ENCODE measurements around the gene GPC4.

The GPC4 gene

GRCh38 chrX:133415276-133416105 lies at the start of gene GPC4:
TSS of gene GPC4 (minus strand) at chrX:133415489. CDS start at chrX:133414965, 524 bp downstream.
- DNase-seq = peak; percentile 50

GRCh38 chrX:133461231-133461630 lies 45.9 kb upstream of the GPC4 start:
- no peak for DNase-seq

GRCh38 chrX:133454924-133455323 lies 39.6 kb upstream of the GPC4 start:
- DNase-seq = no peak

- DNase-seq = no peak
Measured at GRCh38 chrX:133454491-133454914, 39.2 kb upstream of the GPC4 start.

- no peak for DNase-seq
Measured at GRCh38 chrX:133448512-133449076, 33.3 kb upstream of the GPC4 start.

- DNase-seq = no peak
Measured at GRCh38 chrX:133444952-133445831, 29.9 kb upstream of the GPC4 start.

- DNase-seq = no peak
Measured at GRCh38 chrX:133444196-133444595, 28.9 kb upstream of the GPC4 start.

- DNase-seq = no peak
Measured at GRCh38 chrX:133440797-133441163, 25.5 kb upstream of the GPC4 start.

- DNase-seq = no peak
Measured at GRCh38 chrX:133440081-133440796, 24.9 kb upstream of the GPC4 start.

GRCh38 chrX:133437766-133438165 lies 22.5 kb upstream of the GPC4 start:
- no peak for DNase-seq

- DNase-seq = no peak
Measured at GRCh38 chrX:133437356-133437755, 22.1 kb upstream of the GPC4 start.

GRCh38 chrX:133435544-133436124 lies 20.3 kb upstream of the GPC4 start:
- DNase-seq = no peak

- no peak for DNase-seq
Measured at GRCh38 chrX:133434197-133434820, 19.0 kb upstream of the GPC4 start.

- no peak for DNase-seq
Measured at GRCh38 chrX:133419911-133420310, 4.6 kb upstream of the GPC4 start.

- no peak for DNase-seq
Measured at GRCh38 chrX:133418588-133418987, 3.3 kb upstream of the GPC4 start.

GRCh38 chrX:133417364-133417763 lies 2.1 kb upstream of the GPC4 start:
- no peak for DNase-seq

GRCh38 chrX:133414406-133415275 lies 648 bp downstream of the GPC4 start:
- DNase-seq = no peak

GRCh38 chrX:133413218-133413925 lies 1.9 kb downstream of the GPC4 start:
- DNase-seq = no peak

GRCh38 chrX:133412665-133413064 lies 2.6 kb downstream of the GPC4 start:
- DNase-seq = no peak

- no peak for DNase-seq
Measured at GRCh38 chrX:133412246-133412645, 3.0 kb downstream of the GPC4 start.

All from NCI-H1694 treated with DMSO at 0.1 percent for 48 hours (cell line).